Stimulated activated CD4-positive, alpha-beta T cell treated with anti-CD3 and anti-CD28 coated beads, Interleukin-2, amount 100 ng/mL, for 24 hours (primary cell): Measurements from ENCODE around the gene C4orf51.
"Not testable (repeated sequence)": the region's sequence is repeated elsewhere in the genome, so short reads cannot be mapped to it uniquely, and the experiment has no call there.

Experiments
- DNase-seq, 2 donors: peaks; one replicate each; pipeline ENCODE4 v3.0.0-alpha.2; 2020

Gene C4orf51

DNA sequence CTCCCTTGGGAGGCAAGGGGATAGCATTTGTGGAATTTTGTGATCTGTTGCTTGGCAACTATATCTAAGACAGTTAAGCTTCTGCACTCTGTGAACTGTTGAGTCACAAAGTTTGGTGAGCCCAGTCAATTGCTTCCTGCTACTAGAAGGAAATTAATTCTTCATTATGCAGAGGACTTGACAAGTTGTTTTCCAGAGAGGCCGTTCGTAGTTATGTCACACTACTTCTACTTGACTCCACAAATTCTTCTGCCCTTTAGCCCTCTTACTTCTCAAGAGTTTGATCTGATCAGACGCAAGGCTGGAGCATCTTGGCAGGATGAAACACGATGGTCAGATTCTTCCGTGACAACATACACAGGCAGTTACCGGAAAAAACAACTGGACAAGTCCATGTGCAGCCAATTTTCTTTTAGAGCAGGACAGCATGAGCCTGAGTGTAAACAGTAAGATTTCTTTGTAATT lies at the start of gene C4orf51:
TSS of gene C4orf51 (plus strand) at position 156 of the 465 bp plus-strand sequence. CDS start at position 214, 58 bp downstream.
- DNase-seq, result no peak

DNA sequence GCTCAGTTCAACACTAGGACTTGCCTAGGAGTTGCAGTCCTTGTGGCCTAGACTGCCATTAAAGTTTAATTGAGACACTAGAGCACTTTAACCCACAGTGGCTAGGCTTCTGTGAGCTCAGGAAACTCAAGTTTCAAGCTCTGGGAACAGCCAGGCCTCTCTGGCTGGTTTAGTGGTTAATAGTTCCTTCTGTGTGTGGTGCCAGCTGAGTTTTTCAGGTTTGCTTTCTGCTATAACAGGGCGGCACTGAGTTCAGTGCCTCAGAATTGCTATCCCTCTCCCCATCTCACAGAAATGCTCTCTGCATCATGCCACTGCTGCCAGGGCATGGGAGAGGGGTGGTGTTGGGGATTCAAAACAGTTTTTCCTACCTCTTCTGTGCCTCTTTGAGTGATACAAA lies 44.8 kb upstream of the C4orf51 start:
- no peak for DNase-seq

DNA sequence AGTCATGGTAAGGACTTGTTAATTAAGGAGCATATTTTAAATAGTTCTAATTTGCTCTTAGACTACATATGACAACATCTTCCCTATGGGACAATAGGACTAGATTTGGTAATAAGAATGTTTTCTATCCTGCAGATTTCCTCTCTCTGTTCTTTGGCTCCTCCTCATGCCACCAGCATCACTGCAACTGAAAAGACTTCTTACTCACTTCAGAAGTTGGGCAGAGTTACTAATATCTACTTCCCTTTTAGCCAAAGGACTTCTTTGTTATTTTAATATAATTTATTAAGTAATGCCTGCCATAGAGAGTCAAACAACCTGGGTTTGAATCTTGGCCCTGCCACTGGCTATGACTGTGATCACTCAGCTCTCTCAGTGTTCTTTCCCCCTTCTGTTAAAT lies 44.3 kb upstream of the C4orf51 start:
- no peak for DNase-seq

DNA sequence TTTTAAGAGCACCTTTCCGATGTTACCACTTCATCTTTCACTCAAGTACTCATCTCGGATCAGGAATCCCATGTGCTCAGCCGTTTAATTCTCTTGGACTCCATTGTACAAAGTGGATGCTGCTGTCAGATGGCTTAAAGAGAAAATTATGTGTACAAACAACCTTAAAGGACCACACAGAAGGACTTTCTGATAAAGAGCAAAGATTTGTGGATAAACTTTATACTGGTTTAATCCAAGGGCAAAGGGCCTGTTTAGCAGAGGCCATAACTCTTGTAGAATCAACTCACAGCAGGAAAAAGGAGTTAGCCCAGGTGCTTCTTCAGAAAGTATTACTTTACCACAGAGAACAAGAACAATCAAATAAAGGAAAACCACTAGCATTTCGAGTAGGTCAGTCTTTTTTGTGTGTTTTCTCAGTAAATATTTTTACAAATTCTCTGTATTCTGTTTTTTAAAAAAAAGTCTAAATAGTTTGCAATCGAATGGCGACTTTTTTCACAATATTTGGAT lies 40.7 kb upstream of the C4orf51 start:
- DNase-seq, result no peak

DNA sequence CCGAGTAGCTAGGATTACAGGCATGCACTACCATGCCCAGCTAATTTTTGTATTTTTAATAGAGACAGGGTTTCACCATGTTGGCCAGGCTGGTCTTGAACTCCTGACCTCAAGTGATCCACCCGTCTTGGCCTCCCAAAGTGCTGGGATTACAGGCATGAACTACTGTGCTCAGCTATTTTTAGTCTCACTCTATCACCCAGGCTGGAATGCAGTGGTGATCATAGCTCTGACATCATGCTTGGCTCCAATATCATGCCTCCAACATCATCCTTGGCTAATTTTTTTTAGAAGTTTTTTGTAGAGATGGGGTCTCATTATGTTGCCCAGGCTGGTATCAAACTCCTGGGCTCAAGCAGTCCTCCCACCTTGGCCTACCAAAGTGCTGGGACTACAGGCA lies 39.7 kb upstream of the C4orf51 start:
- not testable (repeated sequence) for DNase-seq

DNA sequence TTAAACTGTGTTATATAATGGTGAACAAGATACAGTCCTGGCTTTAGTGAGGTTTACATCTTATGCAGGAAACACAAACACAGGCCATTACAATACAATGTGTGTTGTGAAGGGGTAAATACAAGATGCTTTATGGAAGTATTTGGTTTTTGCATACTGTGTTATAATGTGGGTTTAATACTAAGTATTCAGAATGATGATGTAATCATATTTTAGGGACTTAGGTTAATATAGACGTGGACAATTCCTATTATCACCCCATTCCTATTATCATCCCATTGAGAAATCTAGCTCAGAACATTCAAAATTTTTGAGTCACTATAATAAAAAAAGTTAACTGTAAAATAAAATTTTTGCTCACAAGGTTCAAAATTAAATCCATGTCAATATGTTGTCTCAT lies 36.7 kb upstream of the C4orf51 start:
- DNase-seq, result no peak

DNA sequence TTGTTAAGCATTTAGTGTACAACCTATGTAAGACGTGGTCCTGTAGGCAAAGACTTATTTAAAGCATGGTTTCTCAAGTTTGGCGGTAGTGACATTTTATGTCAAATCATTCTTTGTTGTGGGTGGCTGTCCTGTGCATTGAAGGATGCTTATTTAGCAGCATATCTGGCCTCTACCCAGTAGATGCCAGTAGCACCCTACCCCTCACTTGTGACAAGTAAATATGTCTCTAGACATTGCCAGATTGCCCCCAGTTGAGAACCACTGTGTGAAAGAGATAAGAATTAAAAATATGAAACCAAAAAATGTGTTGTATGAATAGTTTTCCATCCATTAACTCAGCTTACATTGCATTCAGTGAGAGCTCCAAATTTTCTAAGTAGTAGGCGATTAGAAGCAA lies 35.2 kb upstream of the C4orf51 start:
- no peak for DNase-seq

DNA sequence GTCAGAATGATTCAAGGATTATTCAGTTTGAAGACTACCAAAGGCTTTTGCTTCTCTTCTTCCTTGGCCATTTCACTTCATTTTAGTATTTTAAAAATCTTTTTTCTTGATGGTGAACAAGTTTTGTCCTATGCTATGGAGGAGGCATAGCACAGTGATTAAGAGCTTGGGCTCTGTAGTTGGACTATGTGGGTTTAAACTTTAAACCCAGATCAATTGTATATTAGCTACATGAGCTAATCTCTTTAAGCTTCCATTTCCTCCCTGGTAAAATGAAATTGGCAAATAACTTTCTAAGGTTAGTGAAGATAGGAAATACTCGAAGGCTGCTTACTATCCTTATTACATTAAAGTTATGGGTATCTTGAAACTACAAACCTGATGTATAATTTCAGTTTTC lies 23.8 kb upstream of the C4orf51 start:
- DNase-seq, result no peak

DNA sequence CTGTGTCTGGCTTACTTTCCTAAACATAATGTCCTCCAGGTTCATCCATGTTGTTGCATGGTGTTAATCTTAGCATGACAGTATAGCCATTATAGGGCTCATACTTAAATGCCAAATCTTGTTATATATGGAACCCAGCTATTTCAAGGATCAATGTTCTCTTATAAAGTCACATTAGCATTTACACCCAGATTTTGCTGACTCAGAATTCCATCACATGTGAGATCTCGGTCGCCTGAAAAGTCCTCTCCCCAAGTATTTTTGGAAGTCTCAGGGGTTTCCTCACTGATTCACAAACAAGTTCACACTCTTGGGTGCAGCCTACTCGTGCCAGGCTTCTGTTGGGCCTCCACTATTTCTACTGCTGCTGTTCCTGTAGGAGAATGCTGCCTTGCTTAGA lies 19.9 kb upstream of the C4orf51 start:
- DNase-seq, result no peak

DNA sequence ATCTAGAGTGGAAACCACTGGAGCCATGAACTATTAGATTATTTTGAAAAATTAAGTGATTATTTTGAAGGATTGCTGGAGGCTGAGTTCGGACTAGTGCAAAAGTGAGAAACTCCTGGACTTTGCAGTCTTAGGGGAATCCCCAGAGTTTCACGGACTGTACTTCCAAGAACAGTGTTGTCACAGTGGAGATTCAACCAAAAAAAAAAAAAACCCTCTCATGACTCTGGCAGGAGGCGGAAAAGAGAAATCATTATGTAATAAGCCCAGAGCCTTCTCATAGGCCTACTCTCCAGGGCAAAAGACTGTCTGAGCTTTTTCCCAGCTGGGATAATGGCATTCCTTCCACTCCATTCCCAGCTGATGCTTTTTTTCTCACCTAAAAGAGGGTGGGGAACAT lies 16.8 kb upstream of the C4orf51 start:
- no peak for DNase-seq

DNA sequence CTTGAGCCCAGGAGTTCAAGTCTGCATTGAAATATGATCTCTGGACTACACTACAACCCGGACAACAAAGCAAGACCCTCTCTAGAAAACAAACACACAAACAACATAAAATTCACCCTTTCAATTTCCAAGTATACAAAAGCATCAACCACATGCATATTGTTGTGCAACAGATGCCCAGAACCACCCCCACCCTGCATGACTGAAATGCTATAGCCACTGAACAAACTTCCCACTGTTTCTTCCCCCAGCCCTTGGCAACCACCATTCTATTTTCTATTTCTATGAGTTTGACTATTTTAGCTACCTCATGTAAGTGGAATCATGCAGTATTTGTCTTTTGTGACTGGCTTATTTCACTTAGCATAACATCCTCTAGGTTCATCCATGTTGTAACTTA lies 14.2 kb upstream of the C4orf51 start:
- no peak for DNase-seq

DNA sequence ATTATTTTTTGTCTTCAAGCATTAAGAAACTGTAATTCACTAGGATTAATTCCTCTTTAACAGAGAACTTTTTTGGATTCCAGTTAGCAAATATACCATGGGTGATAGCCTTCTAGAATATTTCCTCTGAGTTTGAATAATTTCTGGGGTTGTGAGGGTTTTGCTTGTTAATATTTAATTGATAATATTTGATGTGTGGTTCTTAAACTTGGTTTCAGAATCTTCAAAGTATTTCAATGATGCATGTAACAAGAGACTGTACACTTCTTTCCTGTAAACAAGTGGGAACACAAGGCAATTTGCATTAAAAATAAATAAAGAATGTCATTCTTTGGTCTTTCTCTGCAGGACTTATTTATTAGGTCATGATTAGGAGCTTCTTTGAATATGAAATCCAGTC lies 9.5 kb upstream of the C4orf51 start:
- no peak for DNase-seq

DNA sequence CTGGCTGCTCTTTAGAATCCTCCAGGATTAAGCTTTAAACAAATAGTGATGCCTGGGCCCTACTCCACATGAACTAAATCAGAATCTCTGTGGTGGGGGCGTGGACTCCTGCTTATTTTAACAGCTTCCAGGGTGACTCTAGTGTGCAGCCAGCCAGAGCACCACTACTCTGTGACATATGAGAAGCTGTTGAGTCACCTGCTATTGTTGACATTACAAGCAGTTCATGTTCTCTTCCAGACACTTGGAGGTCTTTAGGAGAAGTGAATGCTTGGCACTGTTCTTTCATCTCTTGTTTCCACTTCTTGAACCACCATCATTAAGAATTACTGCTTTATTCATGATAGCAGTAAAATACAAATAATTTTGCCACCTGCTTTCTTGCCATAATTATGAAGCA lies 426 bp upstream of the C4orf51 start:
- no peak for DNase-seq

DNA sequence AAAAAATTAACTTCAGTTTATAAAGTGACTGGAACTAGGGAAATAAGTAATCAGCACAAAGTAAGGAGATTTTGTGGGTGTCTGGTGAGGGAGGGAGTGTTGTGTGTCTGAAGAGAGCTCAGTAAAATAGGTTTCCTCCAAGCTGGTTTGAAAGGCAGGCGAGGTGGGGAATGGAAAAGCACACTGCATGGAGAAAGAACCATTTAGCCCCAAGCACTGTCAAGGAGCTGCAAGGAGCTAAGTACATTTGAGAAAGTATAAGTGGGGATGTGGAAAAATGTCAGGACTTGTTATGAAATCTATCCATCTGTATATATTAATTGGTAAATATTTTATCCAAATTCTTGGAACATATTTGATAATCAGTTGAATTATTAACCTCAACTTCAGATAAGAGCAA lies 956 bp downstream of the C4orf51 start:
- DNase-seq, result no peak

DNA sequence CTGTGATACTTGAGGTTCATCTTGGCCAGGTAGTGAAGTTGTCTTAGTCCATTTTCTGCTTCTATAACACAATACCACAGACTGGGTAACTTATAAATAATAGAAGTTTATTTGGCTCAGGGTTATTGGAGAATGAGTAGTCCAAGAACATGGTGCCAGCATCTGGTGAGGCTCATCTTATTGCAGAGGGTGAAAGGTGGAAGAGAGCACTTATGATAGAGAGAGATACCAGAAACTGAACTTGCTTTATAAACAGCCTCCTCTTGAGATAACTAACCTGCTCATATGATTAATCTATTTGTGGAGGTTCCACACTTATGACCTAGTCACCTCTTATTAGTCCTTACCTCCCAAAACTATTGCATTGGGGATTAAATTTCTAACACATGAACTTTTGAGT lies 1.6 kb downstream of the C4orf51 start:
- no peak for DNase-seq

DNA sequence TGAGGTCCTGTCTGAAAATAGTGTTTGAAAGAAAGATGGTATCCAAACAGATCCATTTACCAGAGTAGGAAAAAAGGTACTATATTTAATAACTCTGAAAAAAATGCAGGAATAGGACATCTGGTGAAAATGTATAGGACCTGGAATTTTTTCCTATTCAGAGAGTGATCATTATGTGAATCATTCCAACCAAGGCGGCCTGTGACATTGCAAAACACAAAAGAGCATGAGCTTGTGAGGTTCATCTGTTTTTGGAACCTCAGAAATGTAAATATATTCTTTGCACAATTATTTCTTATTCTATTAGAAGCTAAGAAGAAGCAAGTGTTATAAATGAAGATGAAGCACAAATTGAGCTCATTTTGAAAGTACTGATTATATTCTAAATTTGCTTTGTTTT lies 2.0 kb downstream of the C4orf51 start:
- DNase-seq, result no peak

DNA sequence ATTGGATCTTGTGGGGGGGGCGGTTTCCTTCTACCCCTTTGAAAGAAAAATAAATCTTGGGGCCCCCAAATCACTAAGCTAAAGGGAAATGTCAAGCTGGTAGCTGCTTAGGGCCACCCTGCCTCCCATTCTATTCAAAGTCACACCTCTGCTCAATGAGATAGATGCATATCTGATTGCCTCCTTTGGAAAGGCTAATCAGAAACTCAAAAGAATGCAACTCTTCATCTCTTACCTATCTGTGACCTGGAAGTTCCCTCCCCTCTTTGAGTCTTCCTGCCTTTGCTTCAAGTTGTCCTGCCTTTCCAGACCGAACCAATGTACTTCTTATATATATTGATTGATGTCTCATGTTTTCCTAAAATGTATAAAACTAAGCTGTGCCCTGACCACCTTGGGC lies 7.0 kb downstream of the C4orf51 start:
- no peak for DNase-seq

DNA sequence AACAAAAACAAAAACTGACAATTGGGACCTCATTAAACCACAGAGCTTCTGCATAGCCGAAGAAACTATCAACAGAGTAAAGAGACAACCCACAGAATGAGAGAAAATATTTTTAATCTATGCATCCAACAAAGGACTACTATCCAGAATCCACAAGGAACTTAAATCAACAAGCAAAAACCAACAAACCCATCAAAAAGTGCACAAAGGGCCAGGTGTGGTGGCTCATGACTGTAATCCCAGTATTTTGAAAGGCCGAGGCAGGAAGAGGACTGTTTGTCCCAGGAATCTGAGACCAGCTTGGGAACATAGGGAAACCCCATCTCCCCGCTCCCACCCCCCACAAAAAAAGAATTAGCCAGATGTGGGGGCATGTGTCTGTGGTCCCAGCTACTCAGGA lies 10.7 kb downstream of the C4orf51 start:
- no peak for DNase-seq

DNA sequence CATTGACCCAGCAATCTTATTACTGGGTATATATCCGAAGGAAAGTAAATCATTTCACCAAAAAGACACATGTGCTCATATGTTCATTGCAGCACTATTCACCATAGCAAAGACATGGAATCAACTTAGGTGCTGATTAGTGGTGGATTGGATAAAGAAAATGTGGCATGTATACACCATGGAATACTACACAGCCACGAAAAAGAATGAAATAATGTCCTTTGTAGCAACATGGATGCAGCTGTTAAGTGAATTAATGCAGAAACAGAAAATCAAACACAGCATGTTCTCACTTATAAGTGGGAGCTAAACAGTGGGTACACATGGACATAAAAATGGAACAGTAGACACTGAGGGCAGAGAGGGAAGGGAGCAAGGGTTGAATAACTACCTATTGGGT lies 11.5 kb downstream of the C4orf51 start:
- DNase-seq, result not testable (repeated sequence)

DNA sequence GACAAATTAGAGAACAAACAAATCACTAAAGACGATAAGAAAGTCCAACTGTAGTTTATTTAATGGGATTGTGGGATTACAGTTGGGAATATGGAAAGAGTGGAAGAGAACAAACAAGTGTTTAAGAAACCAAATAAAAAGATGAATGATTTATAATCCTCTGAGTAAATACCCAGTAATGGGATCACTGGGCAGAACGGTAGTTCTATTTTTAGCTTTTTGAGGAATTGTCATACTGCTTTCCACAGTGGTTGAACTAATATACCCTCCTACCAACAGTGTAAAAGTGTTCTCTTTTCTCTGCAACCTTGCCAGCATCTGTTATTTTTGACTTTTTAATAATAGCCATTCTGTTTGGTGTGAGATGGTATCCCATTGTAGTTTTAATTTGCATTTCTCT lies 15.0 kb downstream of the C4orf51 start:
- DNase-seq, result no peak

DNA sequence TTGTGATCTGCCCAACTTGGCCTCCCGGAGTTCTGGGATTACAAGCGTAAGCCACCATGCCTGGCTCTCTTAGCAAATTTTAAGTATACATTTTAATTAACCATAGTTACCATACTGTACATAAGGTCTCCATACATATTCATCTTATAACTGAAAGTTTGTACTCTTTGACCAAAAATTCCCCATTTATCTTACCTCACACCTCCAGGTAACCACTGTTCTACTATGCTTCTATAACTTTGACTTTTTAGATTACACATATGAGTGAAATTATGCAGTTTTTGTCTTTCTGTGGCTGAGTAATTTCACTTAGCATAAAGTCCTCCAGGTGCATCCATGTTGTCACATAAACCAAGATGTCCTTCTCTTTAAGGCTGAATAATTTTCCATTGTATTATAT lies 17.4 kb downstream of the C4orf51 start:
- no peak for DNase-seq

DNA sequence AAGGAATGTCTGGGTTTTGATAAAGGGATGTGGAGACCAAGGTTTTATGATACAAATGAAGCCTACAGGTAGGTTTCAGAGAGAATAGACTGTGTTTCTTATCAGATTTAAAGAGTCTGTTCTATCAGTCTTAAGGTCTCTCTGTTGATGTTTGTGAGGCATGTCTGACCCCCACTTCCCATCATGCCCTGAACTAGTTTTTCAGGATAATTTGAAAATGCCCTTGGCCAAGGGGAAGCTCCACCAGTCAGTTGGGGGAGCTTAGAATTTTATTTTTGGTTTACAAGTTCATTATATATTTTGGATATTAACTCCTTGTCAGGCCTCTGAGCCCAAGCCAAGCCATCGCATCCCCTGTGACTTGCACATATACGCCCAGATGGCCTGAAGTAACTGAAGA lies 18.6 kb downstream of the C4orf51 start:
- DNase-seq, result no peak

DNA sequence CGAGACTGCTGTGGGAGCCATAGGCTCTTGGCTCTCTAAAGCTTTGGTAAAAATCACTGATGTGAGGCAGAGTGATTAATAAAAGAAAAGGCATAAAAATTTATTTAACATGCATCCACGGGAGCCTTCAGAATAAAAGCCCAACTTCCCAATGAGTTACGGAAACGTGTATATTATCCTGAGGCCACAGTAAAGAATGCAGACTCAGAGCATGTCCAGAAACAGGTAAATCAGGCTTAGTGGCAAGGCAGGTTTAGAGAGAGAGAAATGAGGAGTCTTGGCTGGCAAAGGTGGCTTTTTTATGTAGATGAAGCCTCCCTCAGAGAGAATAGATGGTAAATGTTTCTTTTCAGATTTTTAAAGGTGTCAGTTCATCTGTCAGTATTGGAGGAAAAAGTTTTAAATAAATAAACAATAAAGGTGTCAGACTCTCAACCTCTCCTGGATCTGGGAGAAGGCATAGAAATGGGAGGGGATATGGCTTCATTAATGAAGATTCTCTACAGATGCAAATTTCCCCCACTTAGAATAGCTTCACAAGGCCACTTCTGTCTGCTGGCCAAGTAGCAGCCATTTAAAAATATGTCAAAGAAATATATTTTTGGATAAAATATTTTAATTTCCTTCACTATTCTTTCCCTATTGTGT lies 24.0 kb downstream of the C4orf51 start:
- no peak for DNase-seq

DNA sequence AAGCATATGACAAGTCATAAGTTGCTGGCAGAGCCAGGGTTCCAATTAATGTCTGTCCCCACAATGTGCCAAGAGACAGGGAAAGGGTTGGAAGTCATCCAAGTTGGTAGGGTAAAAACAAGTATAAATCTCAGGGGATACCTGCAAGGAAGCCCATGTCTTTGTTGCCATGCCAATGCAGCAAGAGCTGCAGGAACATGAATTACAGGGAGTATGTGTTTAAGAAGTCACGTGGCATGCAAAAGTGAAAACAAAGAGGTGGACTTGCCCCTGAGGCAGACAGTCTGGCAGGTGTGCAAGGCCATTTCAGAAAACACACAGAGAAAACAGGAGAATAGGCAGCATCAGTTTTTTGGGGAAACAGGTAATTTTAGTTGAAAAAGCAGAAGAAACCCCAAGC lies 29.4 kb downstream of the C4orf51 start:
- DNase-seq, result no peak

DNA sequence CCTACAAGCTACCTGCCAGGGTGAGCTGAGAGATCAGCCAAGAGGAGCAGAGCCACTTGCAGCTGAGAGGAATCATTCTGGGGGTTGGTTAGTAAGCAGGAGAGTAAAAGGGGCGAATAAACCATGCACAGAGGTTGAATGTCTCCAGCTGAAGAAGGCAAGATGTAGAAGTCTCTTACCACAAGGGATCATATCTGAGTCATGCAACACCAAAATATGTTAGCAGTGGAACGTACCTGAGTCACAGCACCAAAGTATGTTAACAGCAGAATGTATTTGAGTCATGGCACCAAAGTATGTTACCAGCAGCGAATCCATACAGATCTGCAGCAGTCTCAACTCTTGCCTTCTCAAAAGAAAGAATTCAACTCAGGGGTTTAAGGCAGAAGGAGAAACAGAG lies 29.9 kb downstream of the C4orf51 start:
- no peak for DNase-seq
